Epidermal melanocyte (primary cell): ENCODE measurements around the gene TMEM61.
"Not testable (repeated sequence)": the region's sequence is repeated elsewhere in the genome, so short reads cannot be mapped to it uniquely, and the experiment has no call there.

Experiments
- DNase-seq: peaks from one replicate; pipeline ENCODE4 v3.0.0; 2011; ENCODE audit warnings: low spot score; ENCODE audit not compliant: insufficient read length

The TMEM61 gene

DNA sequence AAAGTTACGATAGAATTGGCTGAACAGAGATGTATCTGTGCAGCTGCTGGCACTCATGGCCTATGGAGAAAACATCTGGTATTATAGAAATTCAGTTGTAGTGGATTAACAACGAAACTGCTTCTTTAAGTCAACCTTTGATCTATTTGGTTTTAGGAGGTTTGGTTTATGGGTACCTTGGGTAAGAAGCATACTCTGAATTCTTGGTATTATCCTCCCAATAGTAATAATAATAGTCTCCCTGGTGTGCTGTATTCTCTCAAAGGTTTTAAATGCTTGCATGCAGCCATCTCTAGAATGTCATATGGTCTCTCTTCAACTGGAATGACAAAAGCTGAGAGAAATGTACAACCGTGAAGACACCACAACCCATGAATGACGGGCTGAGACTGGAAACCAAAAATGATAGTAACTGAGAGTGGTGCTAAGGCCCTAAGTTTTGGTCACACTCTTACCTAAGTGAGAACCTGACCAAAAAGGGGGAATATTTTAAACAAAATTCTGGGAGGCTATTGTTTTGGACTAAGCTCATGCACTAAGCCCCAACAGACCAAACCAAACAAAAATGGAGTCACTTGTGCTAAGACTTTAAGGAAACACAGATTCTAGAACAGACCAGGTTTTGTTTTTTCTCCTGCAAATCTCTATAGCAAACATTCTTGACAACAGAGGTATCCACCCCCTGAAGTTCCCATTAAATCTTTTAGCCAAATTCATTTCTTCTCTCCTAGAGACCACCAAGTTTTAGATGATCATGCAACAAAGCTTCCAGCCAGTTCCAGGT, 17.6 kb upstream of the TMEM61 start:
- no peak for DNase-seq

DNA sequence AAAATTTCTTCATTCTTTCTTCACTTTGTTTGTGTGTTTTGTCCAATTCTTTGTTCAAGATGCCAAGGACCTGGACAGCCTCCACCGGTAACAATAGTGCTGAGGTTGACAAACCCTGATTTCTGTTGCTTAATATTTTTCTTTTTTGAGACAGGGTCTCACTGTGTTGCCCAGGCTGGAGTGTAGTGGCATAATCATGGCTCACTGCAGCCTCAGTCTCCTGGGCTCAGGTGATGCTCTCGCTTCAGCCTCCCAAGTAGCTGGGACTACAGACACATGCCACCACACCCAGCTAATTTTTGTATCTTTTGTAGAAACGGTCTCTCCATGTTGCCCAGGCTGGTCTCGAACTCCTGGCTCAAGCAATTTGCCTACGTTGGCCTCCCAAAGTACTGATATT, 16.6 kb upstream of the TMEM61 start:
- DNase-seq, result not testable (repeated sequence)

DNA sequence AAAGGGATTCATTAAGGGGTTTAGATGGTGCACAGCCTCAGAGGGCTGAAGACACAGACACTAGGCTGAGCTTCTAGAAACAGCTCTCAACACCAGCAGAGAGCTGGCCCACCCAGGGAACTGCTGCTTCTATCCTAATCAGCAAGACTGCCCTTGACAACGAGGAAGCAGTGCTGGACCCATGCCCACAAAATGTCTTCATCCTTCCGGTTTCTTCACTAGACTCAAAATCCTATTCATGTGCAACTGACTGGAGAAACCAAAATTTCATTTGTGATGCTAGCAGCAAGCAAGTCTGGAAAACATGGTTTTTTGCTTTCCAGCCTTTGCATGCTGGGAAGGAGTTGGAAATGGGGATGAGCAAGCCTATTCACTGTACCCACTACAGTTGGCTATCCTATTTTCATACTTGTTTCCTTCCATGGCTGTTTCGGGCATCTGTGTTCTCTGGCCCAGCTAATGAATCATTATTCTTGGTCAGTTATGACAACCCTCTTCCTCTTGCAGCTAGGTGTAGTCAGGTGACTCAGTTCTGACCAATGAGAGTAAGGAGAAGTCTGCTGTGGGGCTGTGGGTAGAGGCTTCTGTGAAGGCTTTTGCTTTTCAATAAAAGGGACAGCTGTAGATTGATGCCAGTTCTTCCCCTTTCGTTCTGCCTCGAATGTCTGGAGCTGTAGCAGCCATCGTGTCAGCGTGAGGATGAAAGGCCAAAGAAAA, 14.6 kb upstream of the TMEM61 start:
- DNase-seq, result no peak

DNA sequence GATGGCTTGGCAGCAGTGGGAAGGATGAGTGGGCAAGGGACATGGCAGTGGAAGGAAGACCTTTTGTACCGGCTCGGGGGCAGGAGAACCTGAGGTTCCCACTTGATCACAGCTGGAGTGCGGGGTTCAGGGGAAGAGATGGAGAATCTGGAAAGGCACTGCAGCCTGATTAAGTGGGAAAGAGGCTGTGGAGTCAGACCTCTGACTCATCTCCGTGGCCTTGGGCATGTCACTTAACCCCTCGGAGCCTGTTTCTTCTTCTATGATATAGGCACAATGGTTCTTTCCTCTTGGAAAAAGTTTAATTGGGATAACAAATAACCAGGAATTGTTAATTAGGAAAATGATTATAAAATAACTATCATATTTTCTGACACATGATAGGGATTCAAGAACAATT, 13.1 kb upstream of the TMEM61 start:
- no peak for DNase-seq

DNA sequence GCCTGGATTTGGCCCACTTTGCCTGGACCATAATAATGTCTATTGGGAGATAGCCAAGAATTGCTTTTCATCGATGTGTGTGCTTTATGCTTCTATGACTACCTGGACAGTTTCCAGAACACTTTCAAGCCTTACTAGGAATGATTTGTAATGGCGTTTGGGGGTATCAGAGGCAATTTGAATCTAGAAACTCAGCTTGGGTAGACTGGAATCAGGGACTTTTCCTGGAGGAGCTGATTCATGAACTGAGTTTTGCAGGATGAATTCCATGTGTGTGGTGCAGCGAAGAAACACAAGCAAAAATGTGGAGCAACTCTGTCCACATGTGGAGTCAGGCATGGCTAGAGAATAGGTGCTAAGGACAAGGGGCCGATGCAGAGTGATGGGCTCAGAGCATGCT, 11.9 kb upstream of the TMEM61 start:
- DNase-seq, result no peak

DNA sequence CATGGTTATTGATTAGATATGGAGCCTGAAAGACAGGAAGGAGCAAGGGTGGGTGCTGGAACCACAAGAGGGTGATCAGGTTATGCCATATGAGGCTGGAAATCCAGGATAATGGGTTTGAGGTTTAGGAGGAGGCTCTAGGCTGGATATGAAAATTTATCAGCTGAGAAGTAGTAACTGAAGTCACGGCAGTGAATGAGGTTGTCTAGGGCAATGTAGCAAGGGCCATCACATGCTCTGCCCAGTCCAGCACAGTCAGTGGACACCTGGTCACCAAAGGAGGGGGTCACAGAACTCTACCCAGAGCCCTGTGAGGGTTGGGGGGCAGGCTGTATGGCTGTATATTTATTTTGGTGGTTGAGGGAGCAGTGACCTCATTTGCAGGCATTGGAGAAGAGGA, 10.5 kb upstream of the TMEM61 start:
- no peak for DNase-seq

DNA sequence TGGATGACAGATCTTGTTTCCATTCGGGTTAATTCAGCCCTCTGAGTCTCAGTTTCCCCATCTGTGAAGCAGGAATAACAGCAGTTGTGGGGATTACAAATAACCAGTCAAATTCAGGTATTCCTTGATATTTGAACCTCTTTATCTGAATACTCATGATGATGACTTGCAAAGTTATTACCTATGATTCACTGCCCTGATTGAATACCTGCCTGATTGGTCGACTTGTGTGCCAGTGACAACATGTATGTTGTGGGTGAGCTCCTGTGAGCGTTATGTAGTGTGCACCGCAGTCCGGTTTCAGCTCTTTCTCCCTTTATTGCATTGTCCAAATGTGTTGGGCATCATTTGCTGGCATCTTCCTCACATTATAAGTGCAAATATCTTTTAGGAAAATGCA, 9.5 kb upstream of the TMEM61 start:
- no peak for DNase-seq

DNA sequence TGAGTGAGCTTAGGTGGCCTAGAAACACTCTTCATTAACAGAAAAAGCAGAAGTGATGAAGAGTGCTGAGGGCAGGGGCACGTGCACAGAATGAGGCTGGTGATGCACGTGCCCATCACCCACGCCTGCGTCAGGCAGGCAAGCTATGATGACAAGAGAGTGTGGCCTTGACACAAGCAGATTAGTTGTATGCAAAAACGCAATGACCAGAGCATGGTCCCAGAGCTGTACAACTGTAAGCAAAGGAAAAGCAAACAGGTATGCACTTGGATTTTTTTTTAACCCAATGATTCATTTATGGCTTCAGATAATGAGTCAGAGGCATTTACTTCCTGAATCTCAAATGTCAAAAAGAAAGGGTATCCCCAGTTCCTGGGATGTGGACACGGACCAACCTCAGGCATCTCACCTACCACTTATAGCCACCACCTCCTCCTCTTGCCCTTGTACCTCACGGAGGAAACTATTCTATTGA, 9.1 kb upstream of the TMEM61 start:
- no peak for DNase-seq

DNA sequence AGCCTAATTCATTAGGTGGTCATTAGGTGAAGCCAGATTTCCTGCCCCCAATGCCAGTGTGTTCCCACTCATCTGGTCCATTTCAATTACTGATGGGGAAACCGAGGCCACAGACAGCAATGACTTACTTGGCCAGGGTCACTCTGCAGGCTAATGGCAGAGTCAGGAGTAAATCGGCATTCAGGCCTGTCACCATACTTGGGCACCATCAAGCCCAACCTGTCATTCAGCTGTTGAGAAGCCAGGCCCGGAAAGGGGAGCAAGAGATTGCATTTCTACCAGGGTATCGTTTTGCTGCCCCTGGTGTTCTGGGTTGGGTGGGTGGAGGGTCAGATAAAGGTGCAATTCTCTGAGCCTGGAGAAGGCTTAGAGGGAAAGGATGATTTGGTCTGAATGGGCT, 8.0 kb upstream of the TMEM61 start:
- no peak for DNase-seq

DNA sequence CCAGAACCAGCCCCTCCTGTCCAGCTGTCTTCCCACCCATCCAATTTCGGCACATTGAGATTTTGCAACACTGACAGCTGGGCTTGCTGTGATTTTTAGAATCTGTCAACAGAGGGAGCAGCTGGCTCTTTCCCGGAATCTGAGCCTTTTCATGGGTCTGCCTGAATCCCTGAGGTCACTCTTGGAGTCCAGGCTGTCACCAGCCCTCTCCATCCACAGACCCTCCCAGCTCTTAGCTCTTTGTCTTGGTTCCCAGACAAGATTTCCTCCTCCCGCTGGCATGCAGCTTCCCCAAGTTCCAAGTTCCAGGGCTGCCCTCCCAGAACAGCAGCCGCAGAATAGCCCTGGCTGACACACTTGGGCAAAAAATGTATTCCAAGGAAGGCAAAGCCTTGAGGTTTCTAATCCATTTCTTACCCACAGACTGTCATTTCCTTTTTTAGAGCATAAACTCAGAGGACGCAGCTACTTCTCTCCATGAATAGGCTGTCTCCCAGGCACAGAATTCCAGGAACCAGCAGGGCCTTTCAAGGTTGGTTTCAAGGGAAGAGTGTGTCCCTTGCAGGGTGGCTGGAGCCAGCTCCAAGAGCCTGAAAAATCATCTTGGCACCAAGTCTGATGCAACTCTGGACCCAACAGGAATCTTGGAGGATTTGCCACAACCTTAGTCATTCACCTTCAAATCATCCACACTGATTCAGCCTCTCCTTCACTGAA, 7.1 kb upstream of the TMEM61 start:
- no peak for DNase-seq

DNA sequence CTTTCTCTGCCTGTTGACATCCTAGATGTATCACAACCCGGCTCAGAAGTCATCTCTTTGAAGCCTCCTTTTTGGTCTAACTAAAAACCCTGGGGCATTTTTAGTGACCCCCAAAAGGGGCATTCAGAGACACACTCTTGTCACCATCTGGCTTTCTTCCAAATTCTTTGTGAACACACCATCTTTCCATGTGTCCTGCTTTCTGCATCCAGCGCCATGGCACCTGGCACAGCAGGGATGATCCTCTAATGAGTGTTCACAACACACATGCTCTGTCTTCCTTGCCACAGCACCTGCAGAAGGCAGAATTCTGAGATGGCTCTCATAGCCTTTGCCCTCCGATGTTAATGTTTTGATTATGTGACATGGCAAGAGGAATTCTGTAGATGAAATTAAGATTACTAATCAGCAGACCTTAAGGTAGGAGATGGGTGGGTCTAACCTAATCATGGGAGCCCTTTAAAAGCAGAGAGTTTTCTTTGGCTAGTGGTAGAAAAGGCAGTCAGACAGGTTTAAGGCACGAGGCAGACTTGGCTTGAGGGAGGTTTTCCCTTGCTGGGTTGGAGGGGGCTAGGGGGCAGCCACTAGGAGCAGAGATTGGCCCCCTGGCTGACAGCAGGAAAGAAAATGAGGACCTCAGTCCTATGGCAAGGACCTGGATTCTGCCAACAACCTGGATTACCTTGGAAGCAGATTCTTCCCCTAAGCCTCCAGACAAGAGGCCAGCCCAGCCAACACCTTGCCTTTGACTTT, 4.9 kb upstream of the TMEM61 start:
- DNase-seq, result no peak

DNA sequence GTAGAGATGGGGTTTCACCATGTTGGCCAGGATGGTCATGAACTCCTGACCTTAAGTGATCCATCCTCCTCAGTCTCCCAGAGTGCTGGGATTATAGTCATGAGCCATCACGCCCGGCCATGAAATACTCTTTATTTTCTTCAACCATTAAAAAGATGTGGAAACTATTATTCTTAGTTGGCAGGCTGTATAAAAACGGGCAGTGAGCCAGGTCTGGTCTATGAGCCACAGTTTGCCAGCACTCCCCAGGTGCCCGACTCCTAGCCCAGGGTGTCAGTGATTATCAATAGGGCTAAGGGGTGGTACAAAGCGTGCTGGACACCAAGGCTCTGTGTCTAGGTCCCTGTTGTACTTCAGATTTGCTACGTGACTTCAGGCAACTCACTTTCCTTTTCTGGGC, 3.7 kb upstream of the TMEM61 start:
- DNase-seq, result no peak

DNA sequence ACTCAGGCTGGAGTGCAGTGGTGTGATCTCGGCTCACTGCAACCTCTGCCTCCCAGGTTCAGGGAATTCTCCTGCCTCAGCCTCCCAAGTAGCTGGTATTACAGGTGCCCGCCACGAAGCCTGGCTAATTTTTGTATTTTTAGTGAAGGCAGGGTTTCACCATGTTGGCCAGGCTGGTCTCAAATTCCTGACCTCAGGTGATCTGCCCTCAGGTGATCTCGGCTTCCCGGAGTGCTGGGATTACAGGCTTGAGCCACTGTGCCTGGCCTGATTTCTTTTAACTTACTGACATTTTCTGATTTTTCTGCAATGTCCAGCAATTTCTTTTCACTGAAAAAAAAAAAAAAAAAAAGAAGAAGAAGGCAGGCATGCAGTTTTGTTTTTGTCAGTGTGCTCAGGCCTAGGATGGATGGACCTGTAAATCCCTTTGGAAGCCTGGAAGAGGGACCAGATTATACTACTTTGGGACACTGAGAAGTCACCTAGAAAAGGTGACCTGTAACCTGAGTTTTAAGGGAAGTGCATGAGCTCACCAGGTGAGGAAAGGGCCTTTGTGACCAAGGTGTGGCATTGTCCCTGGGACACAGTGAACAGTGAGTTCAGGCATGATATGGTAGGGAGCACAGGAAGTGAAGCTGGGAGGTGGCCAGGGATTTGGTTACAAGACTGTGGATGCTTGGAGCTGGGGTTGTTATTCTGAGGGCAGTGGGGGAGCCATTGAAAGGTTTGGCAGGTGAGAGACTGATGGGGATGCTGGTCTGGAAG, 2.7 kb upstream of the TMEM61 start:
- no peak for DNase-seq

DNA sequence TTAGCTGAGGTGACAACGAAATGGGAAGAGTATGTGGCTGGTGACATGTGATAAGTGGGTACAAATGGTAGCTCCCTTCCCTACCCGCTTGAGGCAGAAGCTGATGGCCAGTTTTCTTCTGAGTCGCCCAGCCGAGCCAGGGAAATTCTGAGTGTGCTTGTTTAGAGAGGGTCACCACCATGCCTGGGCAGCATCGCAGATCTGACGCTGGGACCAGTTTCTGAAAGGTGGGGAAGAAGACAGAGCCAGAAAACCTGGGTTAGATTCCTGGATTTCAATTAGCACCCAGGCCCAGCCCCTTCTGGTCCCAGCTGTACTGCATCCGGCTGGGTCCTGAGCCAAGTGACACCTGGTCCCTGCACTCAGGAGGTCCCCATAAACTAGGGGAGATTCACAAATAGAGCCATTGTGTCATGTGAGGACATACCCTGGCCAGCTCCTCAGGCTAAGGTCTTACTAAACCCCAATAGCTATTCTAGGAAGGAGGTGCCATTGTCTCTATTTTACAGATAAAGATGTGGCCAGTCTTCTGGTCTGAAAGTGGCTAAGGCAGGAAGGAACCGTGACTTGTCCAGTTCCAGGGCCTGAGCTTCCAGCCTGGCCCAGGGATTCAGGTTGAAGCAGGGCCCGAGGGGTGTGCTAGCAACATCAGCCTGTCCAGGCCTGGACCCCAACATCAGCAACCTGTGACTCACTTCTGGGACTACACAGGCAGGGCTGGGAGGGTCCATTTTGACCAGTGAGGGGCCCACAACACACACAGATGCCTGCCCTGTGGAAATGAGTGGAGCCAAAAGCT, 1.7 kb upstream of the TMEM61 start:
- no peak for DNase-seq

DNA sequence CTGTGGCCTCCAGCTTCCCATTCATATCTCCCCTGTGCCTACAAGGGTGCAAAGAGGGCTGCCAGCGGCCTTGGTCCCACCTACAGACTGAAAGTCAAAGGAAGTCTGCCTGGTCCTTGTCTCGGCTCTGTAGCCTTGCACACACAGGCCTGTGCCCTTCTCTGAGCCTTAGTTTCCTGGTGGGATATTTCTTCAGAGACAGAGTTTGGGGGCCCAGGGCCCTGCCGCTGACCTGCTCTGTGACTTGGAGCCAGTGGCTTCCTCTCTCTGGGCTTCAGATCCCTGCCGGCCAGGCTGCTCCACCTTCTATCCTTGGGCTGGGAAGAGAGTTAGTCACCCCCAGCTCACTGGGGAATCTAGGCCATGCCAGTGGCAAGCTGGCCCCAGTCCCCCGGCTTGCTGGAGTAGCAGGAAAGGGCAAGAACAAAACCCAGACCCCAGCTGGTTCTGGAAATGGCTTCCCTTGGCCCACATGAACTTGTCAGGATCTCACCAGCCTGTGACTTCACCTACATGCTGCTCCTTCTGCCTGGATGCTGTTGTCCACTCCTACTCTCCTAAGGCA, 1.0 kb upstream of the TMEM61 start:
- DNase-seq, result no peak

DNA sequence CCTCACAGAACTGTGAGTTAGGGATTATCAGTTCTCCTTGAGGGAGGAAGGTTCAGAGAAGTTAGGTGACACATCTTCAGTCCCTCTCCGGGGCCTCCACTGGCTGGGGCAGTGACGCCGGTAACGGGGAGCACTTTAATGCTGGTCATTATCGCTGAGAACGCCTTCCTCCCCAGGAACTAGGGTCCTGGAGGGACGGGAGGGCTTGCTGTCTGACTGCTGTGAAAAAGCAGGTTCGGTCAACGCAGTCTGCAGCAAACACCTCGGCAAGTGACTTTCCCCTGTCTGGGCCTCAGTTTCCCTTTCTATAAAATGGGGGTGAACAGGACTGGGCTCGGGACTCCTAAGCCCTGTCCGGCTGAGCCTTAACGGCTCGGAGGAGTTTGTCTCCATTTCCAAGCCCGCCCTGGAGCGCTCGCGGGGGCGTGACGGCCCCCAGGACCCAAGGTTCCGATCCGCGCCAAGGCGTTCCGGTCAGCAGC, 341 bp upstream of the TMEM61 start:
- no peak for DNase-seq

DNA sequence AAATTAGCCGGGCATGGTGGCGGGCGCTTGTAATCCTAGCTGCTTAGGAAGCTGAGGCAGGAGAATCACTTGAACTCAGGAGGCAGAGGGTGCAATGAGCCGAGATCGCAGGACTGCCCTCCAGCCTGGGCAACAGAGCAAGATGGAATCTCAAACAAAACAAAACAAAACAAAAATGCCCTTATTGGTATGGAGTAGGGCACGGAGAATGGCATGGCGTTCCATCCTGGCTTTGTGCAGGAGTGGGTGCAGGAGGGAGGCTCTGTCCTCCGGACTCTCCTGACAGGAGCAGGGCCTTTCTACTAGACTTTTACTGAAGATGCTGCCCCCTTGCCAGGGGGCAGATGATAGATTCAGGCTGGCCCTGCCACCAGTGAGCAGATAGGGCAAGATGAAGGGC, 1.0 kb downstream of the TMEM61 start:
- no peak for DNase-seq

DNA sequence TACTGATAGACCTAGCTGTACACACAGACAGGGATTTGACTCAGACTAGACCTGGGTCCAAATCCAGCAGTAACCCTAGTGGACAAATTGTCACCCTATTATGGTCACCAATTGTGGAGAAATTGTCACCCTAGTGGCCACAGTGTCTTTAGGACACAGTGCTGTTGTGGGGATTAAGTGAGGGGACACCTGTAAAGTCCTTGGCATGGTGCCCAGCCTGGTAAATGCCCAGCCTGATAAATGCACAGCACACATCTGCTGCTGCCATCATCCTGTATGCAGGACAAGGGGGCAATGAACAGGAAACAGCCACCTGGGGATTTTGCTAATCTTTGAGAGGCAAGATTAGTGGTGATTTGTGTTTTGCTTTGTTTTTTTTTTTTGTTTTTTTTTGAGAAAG, 2.3 kb downstream of the TMEM61 start:
- no peak for DNase-seq

DNA sequence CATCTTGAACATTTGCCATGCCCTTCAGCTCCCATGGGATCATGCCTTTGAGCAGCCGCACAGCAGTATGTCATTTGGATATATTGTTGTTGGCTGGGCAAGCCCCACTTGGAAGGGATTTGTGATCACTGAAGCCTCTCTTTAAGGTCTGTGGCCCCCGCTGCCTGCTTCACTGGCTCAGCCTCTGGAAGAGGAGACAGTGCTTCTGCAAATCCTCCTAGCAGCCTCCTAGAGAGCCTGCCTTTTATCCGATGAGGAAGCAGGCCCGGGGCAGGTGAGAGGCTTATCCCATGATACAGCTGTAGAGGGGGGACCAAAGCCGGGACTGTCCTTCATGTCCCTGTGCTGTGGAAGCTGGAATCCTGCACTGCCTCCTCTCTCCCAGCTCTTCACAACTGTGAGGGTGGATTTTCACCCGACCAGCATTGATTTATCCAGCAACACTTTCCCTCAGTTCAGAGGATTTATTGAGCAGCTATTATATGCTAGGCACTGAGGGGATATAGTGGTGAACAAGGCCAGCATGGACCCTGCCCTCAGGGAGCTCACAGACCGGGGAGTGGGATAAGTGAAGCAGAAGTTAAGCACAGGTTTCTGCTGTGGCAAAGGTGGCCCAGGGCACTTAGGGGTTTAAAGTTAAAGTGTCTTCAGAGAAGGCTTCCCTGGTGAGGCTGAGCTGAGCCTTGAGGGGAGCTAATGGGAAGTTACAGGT, 3.9 kb downstream of the TMEM61 start:
- no peak for DNase-seq
